Measurements from ENCODE around the gene CPD.
"Not testable (repeated sequence)": the region's sequence is repeated elsewhere in the genome, so short reads cannot be mapped to it uniquely, and the experiment has no call there.

Gene CPD

GRCh38 chr17:30388321-30389179, 9.8 kb downstream of the CPD start:
- ATAC-seq = no peak

GRCh38 chr17:30389756-30390300, 11.1 kb downstream of the CPD start:
- ATAC-seq = no peak

- no peak for ATAC-seq
Observed at GRCh38 chr17:30391534-30391933, 12.8 kb downstream of the CPD start.

GRCh38 chr17:30393491-30393890, 14.8 kb downstream of the CPD start:
- ATAC-seq = no peak

- ATAC-seq = no peak
Observed at GRCh38 chr17:30393911-30394867, 15.5 kb downstream of the CPD start.

GRCh38 chr17:30395398-30396022, 16.8 kb downstream of the CPD start:
- no peak for ATAC-seq

- no peak for ATAC-seq
Observed at GRCh38 chr17:30396129-30396528, 17.4 kb downstream of the CPD start.

- ATAC-seq = no peak
Observed at GRCh38 chr17:30396612-30397011, 17.9 kb downstream of the CPD start.

GRCh38 chr17:30398328-30399041, 19.8 kb downstream of the CPD start:
- no peak for ATAC-seq

GRCh38 chr17:30401097-30401496, 22.4 kb downstream of the CPD start:
- no peak for ATAC-seq

- no peak for ATAC-seq
Observed at GRCh38 chr17:30405161-30405560, 26.4 kb downstream of the CPD start.

- ATAC-seq = not testable (repeated sequence)
Observed at GRCh38 chr17:30410627-30411026, 31.9 kb downstream of the CPD start.

GRCh38 chr17:30412008-30412496, 33.3 kb downstream of the CPD start:
- ATAC-seq = not testable (repeated sequence)

- peak; percentile 92 to 97 for ATAC-seq
Observed at GRCh38 chr17:30413109-30413508, 34.4 kb downstream of the CPD start.

GRCh38 chr17:30414486-30414885, 35.8 kb downstream of the CPD start:
- ATAC-seq = no peak

- ATAC-seq = no peak
Observed at GRCh38 chr17:30415491-30415890, 36.8 kb downstream of the CPD start.

- ATAC-seq = not testable (repeated sequence)
Observed at GRCh38 chr17:30418070-30418469, 39.3 kb downstream of the CPD start.

- ATAC-seq = no peak
Observed at GRCh38 chr17:30421592-30421991, 42.9 kb downstream of the CPD start.

- no peak for ATAC-seq
Observed at GRCh38 chr17:30422171-30422570, 43.4 kb downstream of the CPD start.

- ATAC-seq = no peak
Observed at GRCh38 chr17:30424471-30424870, 45.7 kb downstream of the CPD start.

- ATAC-seq = no peak
Observed at GRCh38 chr17:30426292-30426691, 47.6 kb downstream of the CPD start.

- ATAC-seq = no peak
Observed at GRCh38 chr17:30427611-30428010, 48.9 kb downstream of the CPD start.

All from activated CD4-positive, CD25-positive, alpha-beta regulatory T cell treated with anti-CD3 and anti-CD28 coated beads, Interleukin-2, amount 50 U/mL, for 24 hours (primary cell).